Mucosa of descending colon (tissue), 3 donors: ENCODE data around the gene AKAP6. TPM values are rescaled to one million over a fixed set of nuclear protein-coding genes. Genes with fewer than 3 reads are reported as not detected.

Source experiments
- ATAC-seq: fragments of 200-7000 bp; cut with Tn5 transposase; one replicate; pipeline ENCODE4 v1.9.1; 2020; ENCODE audit warnings: mild to moderate bottlenecking, moderate library complexity
- DNase-seq, 3 donors: peaks; one replicate each; pipeline ENCODE4 v3.0.0-alpha.2; 2020
- H3K36me3 ChIP-seq: fragments of 200-600 bp; one replicate; pipeline ENCODE4 v1.8.0; 2021; ENCODE audit warnings: low read depth, mild to moderate bottlenecking
- H3K4me1 ChIP-seq: fragments of 200-600 bp; one replicate; pipeline ENCODE4 v1.8.0; 2021; ENCODE audit warnings: low read depth, mild to moderate bottlenecking
- H3K4me3 ChIP-seq: fragments of 200-600 bp; one replicate; pipeline ENCODE4 v1.8.0; 2021; ENCODE audit warnings: mild to moderate bottlenecking
- H3K9me3 ChIP-seq: fragments of 200-600 bp; one replicate; pipeline ENCODE4 v1.8.0; 2021; ENCODE audit warnings: mild to moderate bottlenecking
- CTCF ChIP-seq: fragments of 200-600 bp; IDR thresholded peaks from one replicate; pipeline ENCODE4 v1.8.0; 2022; ENCODE audit warnings: antibody characterized with exemption, mild to moderate bottlenecking
- intact Hi-C, 2 donors: fragments of 100-400 bp; cut with DNase I in 1 of 2; cut with micrococcal nuclease in 1 of 2; formaldehyde crosslinking; loops; one replicate each; pipeline versions ENCODE4 v1.11.0 to v1.11.1; 2022; cut with DNase I, micrococcal nuclease
- total RNA-seq, 3 donors: library from RNA; stranded (reverse); fragmentation: NEBNext Ultra II Directional in 2 of 3; extraction: Animal tissue kit (Norgen Biotek cat#: 25700) in 2 of 3; gene quantifications; one replicate each; pipeline versions ENCODE4 v1.2.1 to v1.2.4, GENCODE V29; 2021 to 2023
- donor health status: DM: no; HTN: no; CAD: no; lungs with moderate emphysema.
- donor health status: DM: no; HTN: no; CAD: no.
- donor health status: DM: no; HTN: yes; CAD: no.

Gene AKAP6
- total RNA-seq, 3 donors from 2014 or later = 4.2 to 30.8 (median 5.4) TPM

- Histone ChIP-seq H3K4me3 (no peak overlapping the region), H3K4me1 (no peaks in the 10 kb centered on the region), H3K36me3 (no peaks in the 10 kb centered on the region), H3K9me3 (no peaks in the 10 kb centered on the region)
- DNase-seq (no peak), ATAC-seq (no peak)
- intact Hi-C loops = no loop called here
- TF ChIP-seq CTCF = no peak
Measured at GRCh38 chr14:32514236-32514635, 185.1 kb downstream of the AKAP6 start.

GRCh38 chr14:32514681-32515080, 185.6 kb downstream of the AKAP6 start:
- intact Hi-C loops = no loop called here
- Histone ChIP-seq H3K4me1 (no peaks in the 10 kb centered on the region), H3K9me3 (no peaks in the 10 kb centered on the region), H3K4me3 (no peak overlapping the region), H3K36me3 (no peaks in the 10 kb centered on the region)
- TF ChIP-seq CTCF = no peak
- DNase-seq (no peak), ATAC-seq (no peak)

- Histone ChIP-seq H3K4me1 (no peaks in the 10 kb centered on the region), H3K36me3 (no peaks in the 10 kb centered on the region), H3K4me3 (no peak overlapping the region), H3K9me3 (no peaks in the 10 kb centered on the region)
- no peak for DNase-seq
- intact Hi-C loops = no loop called here
- no peak for ATAC-seq
- TF ChIP-seq CTCF = no peak
Measured at GRCh38 chr14:32524609-32525375, 195.7 kb downstream of the AKAP6 start.

- H3K4me1 ChIP-seq = no peaks in the 10 kb centered on the region
- intact Hi-C loops = no loop called here
- no peak overlapping the region for H3K4me3 ChIP-seq
- DNase-seq (no peak), ATAC-seq (no peak)
- no peaks in the 10 kb centered on the region for H3K9me3 ChIP-seq
- no peak for TF ChIP-seq CTCF
- no peaks in the 10 kb centered on the region for H3K36me3 ChIP-seq
Measured at GRCh38 chr14:32525591-32525990, 196.5 kb downstream of the AKAP6 start.

GRCh38 chr14:32530800-32531199, 201.7 kb downstream of the AKAP6 start:
- Histone ChIP-seq H3K9me3 (no peaks in the 10 kb centered on the region), H3K4me1 (no peaks in the 10 kb centered on the region), H3K4me3 (no peak overlapping the region), H3K36me3 (no peaks in the 10 kb centered on the region)
- DNase-seq (no peak), ATAC-seq (no peak)
- no peak for TF ChIP-seq CTCF
- intact Hi-C loops = no loop called here
